Astrocyte (in vitro differentiated cells and primary cell): ENCODE results near the gene BIRC7.

ENCODE experiments used
- CTCF ChIP-seq: IDR thresholded peaks from 2 replicates; pipeline ENCODE4 v1.5.1; 2011; ENCODE audit warnings: low read depth, mild to moderate bottlenecking, inconsistent platforms, low read length, moderate library complexity; ENCODE audit not compliant: insufficient read depth
- EZH2 ChIP-seq: IDR thresholded peaks from 2 replicates; pipeline ENCODE4 v1.6.1; 2012; ENCODE audit warnings: mild to moderate bottlenecking, low read length, inconsistent platforms; ENCODE audit not compliant: insufficient read depth

DNA sequence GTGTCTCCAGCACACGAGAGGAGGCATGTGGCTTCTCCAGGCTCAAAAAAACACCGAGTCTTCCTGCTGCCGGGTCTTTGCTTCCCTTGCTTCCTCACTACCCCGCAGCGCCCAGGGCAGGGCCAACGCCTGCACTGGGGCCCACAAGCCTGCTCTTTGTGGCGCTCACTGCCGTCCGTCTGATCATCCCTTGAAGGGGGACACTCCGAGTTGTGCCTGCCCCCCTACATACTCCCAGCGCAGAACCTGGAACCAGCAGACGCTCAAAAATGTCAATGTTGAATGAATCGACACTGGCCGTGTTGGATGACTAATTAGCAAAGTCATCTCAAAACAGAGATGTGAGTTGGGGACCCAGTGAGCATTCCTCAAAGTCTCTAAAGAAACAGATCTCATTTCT is 28.8 kb downstream of the BIRC7 start:
- no peak for TF ChIP-seq CTCF
- TF ChIP-seq EZH2 = no peak
